ENCODE measurements around the gene SNX21.
"Not testable (repeated sequence)": the region's sequence is repeated elsewhere in the genome, so short reads cannot be mapped to it uniquely, and the experiment has no call there.

Gene SNX21

DNA sequence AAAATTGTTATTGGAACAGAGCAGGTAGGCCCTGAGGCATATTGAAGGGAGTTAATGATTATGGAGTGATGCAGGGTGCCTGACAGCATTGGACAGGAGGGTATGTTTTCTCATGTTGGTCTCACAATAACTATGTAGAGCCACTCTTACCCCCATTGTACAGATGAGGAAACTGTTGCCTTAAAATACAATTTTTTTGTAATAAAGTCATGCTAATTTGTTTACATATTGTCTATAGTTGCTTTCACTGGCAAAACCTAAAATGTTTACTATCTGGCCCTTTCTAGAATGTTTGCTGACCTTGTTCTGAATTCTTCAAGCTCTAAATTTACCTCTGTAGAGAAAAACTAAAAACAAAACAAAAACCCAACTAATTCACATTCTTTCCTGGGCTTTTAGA is 17.9 kb downstream of the SNX21 start:
- no peak for DNase-seq

DNA sequence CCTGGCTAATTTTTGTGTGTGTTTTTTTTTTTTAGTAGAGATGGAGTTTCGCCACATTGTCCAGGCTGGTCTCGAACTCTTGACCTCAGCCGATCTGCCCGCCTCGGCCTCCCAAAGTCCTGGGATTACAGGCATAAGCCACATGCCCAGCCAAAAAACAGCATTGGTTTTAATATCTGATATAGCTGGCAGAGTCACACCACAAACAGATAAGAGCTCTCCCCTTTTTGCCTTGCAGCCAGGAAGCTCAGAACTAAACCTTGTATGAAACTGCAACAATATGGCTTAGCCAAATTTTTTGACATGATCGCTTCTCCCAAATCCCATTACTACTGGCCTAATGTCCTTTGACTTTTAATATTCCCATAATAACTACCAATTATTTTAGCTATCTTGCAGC is 18.7 kb downstream of the SNX21 start:
- no peak for DNase-seq

- DNase-seq: no peak
Observed at GRCh38 chr20:45853484-45853883, 19.9 kb downstream of the SNX21 start.

DNA sequence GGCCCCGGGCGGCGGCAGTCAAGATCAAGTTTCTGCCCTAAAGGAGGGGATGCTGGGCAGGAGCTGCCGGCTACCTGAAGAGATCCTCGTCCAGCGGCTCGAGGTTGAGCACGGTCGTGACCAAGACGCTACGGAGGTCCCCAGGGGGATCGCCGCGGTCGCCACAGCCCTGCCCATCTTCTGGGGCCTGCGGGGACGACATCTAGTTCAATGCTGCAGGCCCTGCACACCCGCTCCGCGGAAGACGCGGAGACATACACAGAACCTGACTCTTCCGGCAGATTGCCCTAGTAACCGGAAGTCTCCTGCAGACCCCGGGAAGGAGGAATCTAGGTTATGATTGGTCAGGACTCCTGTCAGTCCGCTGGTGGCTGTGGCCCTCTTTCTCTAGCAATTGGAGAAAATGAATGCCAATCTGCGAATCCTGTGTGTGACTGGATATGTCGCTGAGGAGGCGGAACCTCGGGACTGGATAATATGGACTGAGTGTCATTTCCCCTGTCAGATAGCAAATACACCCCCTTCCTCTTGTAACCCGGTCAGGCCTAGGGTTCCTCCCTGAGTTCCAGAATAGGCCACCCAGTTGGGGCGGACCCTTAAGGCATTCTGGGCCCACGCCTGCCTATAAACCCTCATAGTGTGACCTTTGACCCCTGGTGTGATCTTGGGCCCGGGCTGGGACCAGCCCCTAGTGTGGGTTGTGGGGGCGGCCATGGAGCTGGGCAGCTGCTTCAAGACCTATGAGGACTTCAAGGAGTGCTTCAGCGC is 23.7 kb downstream of the SNX21 start, which contains the start of the genes ACOT8 and ZSWIM3:
TSS of gene ACOT8 (minus strand) at position 279 of the 768 bp plus-strand sequence. CDS start at position 202, 77 bp downstream.
TSS of gene ZSWIM3 (plus strand) at position 501 of the 768 bp plus-strand sequence. CDS start at position 713, 212 bp downstream.
- DNase-seq: peak; percentile 99 to 100

DNA sequence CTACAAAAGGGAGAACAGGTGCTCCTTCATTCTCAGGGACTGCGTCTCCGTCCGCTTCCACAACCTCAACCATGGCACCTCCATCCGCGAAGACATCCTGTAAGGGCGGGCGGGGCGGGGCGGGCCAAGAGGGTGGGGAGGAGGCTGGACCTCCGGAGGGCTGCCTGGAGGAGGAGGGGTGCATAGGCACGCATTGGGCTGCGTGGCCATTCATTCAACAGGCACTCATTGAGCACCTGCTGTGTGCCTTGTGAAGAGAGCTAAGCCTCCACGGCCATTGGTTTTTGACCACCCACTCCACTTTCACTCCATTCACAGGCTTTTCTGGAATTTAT is 24.2 kb downstream of the SNX21 start:
- no peak for DNase-seq

DNA sequence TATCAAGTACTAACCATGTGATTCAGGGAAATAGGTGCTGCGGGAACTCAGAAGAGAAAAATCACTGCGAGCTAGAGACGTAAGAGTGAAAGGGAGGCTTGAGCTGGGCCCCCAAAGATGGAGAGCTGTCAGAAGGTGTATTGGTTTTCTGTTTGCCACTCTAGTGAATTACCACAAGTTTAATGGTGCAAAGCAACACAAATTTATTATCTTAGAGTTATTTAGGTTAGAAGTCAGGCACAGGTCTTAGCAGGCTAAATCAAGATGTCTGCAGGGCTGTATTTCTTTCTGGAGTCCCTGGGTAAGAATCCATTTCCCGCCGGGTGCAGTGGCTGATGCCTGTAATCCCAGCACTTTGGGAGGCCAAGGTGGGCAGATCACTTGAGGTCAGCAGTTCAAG is 26.3 kb downstream of the SNX21 start:
- DNase-seq: no peak

DNA sequence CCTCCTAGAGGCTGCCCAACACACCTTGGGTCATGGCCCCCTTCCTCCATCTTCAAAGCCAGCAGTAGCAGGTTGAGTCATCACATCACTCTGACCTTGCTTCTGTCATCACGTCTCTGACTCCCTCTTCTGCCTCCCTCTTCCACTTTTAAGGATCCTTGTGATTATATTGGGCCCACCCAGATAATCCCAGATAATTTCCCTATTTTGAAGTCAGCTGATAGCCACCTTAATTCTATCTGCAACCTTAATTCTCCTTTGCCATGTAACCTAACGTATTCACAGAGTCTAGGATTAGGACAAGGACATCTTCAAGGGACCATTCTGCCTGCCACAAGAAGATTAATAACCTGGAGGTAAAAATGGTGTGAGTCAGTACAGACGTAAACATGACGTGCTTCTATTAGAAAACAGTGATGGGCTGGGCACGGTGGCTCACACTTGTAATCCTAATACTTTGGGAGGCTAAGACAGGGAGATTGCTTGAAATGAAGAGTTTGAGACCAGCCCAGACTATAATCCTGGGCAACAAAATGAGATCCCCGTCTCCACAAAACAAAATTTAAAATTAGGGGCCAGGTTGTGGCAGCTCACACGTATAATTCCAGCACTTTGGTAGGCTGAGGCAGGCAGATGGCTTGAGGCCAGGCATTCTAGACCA is 27.1 kb downstream of the SNX21 start:
- no peak for DNase-seq

DNA sequence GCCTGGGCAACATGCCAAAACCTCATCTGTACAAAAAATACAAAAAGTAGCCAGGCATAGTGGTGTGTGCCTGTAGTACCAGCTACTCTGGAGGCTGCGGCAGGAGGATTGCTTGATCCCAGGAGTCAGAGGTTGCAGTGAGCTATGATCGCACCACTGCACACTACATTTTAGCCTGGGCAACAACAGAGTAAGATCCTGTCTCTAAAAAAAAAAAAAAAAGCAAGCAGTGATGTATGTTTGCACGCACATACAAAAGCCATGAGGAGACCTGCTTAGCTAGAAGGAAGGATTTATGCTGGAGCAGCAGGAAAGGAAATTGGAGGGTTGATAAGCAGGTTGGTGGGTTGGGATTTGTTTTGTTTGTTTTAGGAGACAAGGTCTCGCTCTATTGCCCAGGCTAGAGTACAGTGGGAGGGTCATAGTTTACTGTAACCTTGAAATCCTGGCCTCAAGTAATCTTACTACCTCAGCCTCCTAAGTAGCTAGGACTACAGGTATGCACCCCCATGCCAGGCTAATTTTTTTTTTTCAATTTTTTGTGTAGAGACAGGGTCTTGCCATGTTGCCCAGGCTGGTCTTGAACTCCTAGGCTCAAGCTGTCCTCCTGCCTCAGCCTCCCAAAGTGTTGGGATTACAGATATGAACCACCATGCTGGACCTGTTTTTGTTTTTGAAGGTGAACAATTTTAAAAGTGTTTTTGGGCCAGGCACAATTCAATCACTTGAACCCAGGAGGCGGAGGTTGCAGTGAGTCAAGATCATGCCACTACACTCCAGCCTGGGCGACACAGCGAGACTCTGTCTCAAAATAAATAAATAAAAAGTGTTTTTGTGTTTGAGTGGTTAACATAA is 27.8 kb downstream of the SNX21 start:
- no peak for DNase-seq

DNA sequence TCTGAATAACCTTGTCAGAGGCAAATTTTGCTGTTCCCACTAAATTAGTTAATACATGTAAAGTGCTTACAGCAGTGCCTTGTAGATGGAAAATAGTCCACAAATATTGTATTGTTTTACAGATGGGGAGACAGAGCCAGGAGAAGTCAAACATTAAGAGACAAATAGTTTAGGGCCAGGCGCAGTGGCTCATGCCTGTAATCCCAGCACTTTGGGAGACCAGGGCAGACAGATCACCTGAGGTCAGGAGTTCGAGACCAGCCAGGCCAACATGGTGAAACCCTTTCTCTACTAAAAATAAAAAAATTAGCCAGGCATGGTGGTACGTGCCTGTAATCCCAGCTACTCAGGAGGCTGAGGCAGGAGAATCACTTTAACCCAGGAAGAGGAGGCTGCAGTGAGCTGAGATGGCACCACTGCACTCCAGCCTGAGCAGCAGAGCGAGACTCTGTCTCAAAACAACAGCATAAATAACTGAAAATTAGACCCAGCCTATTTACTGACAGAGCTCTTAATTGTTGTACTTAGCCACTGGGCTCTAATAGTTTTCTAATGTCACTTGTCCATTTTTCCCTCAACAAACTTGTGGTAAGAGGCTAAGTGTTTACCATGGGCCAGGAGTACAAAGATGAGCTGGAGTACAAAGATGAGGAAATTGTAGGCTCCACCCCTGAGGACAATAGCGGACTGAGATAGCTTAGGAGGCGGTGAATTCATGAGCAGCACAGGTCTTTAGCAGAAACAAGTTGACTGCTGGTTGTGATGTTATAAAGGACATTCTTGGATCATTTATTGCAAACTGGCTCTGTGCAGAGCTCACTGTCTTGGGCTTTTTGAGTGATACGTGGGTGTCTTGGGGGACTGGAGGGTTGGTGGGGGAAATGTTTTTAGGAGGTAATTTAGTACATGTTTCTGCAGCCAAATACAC is 30.2 kb downstream of the SNX21 start:
- DNase-seq: no peak

DNA sequence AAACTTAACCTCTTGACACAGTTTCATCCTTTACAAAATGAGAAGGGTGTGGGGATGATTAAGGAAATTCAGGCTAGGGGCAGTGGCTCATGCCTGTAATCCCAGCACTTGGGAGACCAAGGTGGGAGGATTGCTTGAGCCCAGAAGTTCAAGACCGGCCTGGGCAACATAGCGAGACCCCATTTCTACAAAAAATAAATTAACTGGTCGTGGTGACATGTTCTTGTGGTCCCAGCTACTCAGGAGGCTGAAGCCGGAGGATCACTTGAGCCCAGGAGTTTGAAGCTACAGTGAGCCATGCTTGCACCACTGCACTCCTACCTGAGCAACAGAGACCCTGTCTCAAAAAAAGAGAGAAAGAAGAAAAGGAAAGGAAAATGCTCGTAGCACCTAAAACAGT is 32.9 kb downstream of the SNX21 start:
- no peak for DNase-seq

DNA sequence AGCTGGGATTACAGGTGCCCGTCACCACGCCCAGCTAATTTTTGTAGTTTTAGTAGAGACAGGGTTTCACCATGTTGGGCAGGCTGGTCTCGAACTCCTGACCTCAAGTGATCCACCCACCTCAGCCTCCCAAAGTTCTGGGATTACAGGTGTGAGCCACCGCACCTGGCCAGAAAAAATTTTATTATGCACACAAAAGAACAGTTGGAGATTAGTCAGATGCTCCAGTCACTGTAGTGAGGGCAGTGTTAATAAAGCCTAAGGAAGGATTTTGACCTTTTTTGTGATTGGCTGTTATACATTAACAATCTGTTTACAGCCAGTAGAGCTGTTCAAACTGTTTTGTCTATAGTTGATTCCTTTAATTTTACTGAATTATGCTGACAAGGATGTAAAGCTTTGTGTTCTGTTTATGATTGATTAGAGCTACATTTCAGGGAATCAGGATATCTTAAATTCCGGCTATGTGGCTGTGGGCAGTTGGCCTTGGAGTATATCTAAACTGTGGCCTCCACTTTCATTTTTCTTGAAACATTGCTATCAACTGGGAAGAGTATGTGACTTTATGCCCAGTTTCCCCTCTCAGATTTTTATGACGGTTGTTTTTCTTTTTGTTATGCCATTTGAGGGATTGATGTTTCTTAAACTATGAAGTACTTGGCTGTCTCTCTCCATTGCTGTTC is 33.7 kb downstream of the SNX21 start:
- no peak for DNase-seq

- DNase-seq: peak in 1 of 2 experiments; percentile 63
Observed at GRCh38 chr20:45867819-45868176, 34.2 kb downstream of the SNX21 start.

GRCh38 chr20:45872626-45873025 is 39.0 kb downstream of the SNX21 start:
- no peak for DNase-seq

- DNase-seq: no peak
Observed at GRCh38 chr20:45873409-45874103, 40.0 kb downstream of the SNX21 start.

DNA sequence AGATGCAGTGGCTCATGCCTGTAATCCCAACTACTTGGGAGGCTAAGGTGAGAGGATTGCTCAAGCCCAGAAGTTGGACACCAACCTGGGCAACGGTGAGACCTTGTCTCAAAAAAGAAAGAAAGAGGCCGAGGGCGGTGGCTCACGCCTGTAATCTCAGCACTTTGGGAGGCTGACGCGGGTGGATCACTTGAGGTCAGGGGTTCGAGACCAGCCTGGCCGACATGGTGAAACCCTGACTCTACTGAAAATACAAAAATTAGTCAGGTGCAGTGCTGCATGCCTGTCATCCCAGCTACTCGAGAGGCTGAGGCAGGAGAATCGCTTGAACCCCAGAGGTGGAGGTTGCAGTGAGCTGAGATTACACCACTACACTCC is 40.5 kb downstream of the SNX21 start:
- not testable (repeated sequence) for DNase-seq

GRCh38 chr20:45874576-45874975 is 41.0 kb downstream of the SNX21 start:
- no peak for DNase-seq

DNA sequence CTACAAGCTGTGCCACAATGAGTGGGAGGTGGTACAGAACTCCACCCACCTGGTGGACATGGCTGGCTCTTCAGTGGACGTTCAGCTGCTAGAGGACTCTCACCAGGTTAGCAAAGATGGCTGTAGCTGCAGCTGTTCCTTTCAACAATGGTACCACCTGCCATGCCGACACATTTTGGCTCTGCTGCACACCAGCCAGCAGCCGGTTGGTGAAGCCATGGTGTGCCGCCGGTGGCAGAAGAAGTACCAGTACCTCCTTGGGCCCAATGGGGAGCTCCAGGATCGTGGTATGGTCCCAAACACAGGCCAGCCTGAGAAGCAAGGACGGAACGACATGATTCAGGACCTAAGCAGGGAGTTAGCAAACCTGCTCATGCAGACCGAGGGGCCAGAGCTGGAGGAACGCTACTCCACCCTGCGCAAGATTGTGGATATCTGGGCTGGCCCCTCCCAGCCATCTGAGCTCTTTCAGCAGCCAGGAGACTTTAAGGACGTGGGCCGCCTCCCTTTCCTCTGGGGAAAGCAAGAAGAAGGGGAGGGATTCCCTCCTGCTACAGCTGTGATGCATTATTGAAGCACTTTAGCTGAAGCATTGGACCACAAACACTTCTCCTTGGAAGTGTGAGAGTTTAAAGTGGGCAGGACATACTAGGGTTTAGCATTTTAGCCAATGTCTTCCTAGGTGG is 44.6 kb downstream of the SNX21 start:
- no peak for DNase-seq

- peak; percentile 96 to 98 for DNase-seq
Observed at GRCh38 chr20:45880988-45881788, 47.6 kb downstream of the SNX21 start, which contains the start of gene ZSWIM1. Gene ZSWIM1 (plus strand): TSS chr20:45881227. CDS start chr20:45882593, 1,366 bp downstream.

DNA sequence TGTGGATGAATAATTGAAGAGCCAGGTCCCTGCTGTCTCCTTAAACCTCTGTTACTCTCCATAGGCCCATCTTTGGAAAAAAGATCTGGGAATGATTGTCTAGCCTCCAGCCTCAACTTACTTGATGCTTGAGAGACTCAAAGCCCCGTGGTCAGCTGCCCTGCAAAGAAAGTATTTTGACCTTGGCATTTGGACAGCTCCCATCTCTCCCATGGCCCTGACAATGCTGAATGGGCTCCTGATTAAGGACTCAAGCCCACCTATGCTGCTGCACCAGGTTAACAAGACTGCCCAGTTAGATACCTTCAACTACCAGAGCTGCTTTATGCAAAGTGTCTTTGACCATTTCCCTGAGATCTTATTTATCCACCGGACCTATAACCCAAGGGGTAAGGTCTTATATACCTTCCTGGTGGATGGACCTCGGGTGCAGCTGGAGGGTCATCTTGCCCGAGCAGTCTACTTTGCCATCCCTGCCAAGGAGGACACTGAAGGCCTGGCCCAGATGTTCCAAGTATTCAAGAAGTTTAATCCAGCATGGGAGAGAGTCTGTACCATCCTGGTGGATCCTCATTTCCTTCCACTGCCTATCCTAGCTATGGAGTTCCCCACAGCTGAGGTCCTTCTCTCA is 49.0 kb downstream of the SNX21 start:
- DNase-seq: no peak

Data from SW 1271 (cell line).